Skin epidermis (tissue), 12 donors: Measurements from ENCODE around the gene NRG3.

Source experiments
- H3K27ac ChIP-seq, 21 experiments: fragments of 200-600 bp; sonication (generic) in 11 of 21; one replicate each; pipeline ENCODE4 v1.5.0; 2020; ENCODE audit warnings: mild to moderate bottlenecking in 3 of 21, inconsistent platforms in 2 of 21, moderate library complexity in 2 of 21
- H3K4me3 ChIP-seq, 7 experiments: fragments of 200-600 bp; sonication (generic) in 2 of 7; one replicate each; pipeline ENCODE4 v1.5.0; 2020; ENCODE audit warnings: inconsistent platforms in 2 of 7, mild to moderate bottlenecking in 2 of 7, moderate library complexity in 1 of 7

Gene NRG3

DNA sequence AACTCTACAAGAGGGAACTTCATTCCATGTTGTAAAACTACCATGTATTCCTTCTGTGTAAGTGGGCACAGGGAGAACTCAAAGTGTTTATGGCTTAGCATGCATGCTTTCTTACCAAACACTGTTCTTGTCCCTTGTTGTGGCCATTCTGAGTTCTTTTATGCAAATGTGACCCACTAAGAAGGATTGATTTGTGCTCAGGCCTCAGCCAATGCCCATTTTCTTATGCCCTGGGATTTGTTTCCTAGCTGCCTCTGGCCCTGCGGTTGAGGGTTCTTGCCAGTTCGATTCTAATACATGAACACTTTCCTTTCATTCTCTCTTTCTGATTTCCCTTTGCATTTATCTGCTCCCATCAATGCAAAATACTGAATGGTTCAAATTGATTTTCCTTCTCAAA is 316.7 kb downstream of the NRG3 start:
- Histone ChIP-seq H3K4me3 (no peak overlapping the region), H3K27ac (no peak overlapping the region)

DNA sequence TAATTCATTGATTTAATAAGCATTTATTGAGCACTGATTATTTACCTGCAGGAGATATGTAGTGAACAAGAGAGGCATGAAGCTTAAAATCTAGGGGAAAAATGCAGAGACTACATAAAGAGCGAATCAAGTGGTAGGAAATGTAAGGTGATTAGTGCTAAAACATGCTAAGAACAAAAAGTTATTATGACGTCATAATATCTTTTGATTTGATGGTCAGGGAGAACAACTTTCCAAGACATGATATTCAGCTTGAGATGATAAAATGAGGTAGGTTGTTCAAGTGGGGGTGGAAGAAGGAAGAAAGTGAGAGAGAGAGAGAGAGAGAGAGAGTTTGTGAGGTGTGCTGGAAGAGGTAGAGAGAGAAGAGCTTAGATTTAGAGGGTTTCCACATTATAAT is 317.7 kb downstream of the NRG3 start:
- Histone ChIP-seq H3K4me3 (no peak overlapping the region), H3K27ac (no peak overlapping the region)

DNA sequence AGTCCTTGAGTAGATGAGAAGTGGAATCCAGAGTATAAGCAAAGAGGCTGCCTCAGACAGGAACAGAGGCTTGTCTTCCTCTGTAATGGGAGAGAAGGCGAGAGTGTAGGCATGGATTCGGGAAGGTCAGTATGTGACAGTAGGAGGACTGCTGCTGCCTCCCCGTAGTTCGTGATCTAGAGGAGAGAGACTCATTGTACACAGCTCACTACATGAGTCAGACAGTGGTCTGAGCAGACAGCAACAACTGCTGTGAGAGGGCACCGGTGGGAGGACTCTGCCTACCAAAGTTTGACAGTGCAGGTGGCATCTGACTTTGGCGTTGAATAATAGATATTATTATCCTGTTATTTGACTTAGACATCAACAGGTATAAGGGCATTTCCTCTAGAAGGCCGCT is 319.4 kb downstream of the NRG3 start:
- Histone ChIP-seq H3K27ac (no peak overlapping the region), H3K4me3 (no peak overlapping the region)

DNA sequence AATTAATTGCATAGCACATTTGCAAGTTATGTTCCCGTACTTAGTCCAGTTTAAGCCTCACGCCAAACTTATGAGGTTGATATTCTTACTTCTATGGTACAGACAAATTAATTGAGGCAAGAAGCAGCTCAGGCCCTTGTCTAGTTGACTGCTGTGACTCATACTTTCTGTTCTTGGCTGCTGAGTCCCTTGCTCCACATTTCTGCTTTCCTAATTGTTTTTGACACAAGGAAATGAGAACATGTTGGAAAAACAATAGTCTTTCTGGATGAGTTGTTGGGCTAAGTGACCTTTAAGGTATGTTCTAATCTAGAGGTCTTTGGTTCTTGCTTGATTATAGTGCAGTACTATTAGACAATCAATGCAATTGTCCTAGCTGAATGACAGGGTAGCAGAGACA is 331.8 kb downstream of the NRG3 start:
- Histone ChIP-seq H3K27ac (no peak overlapping the region), H3K4me3 (no peak overlapping the region)

DNA sequence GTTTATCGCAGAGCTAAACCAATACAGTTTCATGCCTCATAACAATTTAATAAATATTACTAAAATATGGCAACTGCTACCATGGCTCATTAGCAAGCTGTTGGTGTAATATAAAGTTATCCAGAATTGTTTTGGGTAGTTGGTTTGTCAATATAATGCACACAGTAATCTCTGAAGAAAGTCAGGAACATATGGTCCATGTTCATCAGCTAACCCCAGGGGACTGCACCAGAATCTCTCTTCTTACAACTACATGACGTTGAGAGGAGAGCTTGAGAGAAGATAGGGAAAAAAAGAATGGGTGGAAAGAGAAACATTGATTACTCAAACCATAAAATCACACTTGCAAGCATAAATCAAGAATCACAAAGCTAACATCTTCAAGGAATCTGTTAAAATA is 333.7 kb downstream of the NRG3 start:
- Histone ChIP-seq H3K27ac (no peak overlapping the region), H3K4me3 (no peak overlapping the region)

DNA sequence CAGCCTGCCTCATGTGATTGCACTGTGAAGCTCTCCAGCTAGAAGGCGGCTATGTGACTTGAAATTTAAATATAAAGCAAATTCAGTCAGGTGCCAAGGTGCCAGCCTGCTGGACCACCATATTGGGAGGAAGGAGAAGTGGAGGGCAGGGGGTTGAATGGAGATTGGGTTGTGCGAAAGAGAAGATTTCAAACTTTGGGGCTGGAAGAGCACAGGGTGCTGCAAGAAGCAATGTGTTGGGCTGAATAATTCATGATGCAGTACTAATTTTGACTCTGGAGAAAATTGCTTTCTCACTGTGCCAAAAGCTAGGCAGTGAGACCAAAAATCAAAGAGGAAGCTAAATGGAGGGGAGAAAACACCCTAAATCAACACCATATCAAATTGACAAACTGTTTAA is 335.3 kb downstream of the NRG3 start:
- Histone ChIP-seq H3K27ac (no peak overlapping the region), H3K4me3 (no peak overlapping the region)

DNA sequence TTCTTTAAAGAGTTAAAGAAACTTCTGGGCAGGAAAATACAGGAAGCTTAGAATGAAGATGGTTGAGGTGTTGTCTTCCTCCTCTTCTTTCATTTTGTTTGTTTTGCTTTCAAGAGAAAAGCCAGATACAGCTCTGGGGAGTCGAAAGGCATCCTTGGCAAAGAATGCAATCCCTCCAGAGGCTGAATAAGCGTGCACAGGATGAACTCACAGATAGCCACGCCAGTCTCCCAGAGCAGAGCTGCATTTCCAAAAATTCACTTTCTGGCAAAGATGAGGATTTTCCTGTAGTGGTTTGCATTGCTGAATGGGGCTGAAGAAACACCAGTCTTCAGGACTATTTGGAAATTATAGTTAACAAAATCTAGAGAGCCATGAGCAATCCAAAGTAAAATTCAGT is 336.4 kb downstream of the NRG3 start:
- Histone ChIP-seq H3K27ac (no peak overlapping the region), H3K4me3 (no peak overlapping the region)

DNA sequence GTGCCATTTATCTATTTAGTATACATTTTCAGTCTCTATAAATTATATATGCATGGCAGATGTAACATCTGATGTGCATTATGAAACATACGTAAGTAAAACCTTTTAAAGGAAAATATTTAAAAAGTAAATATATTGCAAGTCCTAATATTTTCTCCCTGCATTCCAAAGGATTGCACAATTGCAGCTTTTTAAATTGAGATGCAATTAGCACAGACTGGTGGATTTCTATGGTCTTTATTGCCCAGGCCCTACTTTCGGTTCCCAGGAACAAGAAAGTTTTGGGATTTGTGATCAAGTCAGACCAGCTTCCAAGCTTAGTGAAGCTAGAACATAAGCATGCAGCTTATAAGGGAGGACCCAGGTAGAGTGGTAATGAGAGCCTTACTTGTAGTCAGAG is 337.8 kb downstream of the NRG3 start:
- H3K4me3 ChIP-seq: no peak overlapping the region
- H3K27ac ChIP-seq: no peak overlapping the region

DNA sequence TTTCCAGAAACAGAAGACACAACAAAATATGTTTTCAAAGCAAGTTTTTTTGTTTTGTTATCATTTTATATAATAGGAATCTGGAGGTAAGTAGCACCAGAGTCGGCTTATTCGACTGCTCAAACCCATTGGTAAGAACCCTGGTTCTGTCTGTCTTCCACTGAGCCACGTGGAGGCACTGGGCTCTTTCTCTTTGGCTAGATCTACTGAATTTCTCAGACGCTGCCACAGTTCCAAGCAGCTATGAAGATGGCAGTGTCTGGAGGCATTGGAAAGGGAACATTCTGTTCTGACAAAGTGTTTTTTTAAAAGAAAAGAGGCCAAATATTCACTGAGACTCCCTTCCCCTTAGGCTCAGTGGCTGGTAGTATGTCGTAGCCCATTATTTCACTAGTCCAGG is 338.8 kb downstream of the NRG3 start:
- Histone ChIP-seq H3K4me3 (no peak overlapping the region), H3K27ac (no peak overlapping the region)

DNA sequence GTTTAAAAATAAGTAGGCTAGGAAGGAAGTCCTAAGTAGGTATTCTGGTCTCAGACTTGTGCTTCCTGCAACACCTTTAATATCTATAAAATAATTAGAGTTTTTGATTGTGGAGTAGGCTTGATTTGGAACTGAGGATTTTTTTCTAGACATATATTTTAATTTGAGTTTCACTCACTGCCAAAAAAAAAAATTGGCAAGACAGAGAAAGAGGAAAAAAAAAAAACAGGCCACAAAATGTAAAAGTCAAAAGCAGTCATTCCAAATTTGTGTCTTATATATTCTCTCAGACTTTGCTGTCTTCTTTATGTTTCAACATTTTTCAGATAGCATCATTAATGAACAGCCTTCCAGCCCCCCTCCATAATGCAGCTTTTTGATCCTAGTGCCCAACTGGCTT is 346.1 kb downstream of the NRG3 start:
- no peak overlapping the region for H3K4me3 ChIP-seq
- H3K27ac ChIP-seq: no peak overlapping the region

DNA sequence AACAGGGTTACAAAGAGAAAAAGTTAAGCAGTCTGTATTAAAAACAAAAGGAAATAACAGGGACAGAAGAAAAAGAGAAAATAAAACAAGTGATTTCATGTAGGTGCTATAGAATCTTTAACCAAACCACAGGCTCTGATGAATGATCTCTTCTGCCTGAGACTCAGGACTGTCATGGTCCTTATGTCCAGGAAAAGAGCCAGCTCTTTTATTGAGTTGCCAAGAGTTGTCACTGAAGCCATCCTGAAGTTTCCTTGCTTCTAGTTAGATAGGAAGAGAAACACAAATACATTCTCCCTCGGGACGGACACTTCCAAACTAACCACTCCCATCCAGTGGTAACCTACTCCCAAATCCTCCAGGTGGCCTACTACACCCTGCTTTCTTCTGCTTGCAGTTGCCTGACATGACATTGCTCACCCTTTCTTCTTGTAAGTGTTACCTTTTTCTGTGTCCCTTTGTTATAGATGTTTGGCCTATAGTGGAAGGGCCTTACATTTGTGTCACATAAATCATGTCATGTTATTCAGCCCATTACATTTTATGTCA is 346.7 kb downstream of the NRG3 start:
- H3K27ac ChIP-seq: no peak overlapping the region

DNA sequence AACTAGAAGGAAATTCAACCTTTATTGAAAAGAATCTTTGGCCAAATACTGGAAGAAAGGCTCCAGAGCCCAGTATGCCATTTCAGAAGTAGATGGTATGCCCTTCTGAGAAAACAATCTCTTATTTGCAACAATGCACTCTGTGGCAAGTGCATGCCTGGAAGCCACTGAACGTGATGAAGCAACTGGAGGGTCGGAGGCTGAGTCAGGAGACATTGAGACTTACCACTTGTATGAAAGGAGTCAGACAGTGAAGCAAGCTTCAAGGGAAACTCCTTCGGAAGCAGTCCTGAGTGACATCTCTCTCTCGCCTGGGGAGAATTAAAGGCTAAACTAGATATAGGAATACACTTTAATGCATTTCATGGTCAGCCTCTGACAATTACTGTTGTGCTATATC is 353.7 kb downstream of the NRG3 start:
- no peak overlapping the region for H3K27ac ChIP-seq
- H3K4me3 ChIP-seq: no peak overlapping the region

More for the DNA sequence above, 346.7 kb downstream of the NRG3 start:
- no peak overlapping the region for H3K4me3 ChIP-seq

DNA sequence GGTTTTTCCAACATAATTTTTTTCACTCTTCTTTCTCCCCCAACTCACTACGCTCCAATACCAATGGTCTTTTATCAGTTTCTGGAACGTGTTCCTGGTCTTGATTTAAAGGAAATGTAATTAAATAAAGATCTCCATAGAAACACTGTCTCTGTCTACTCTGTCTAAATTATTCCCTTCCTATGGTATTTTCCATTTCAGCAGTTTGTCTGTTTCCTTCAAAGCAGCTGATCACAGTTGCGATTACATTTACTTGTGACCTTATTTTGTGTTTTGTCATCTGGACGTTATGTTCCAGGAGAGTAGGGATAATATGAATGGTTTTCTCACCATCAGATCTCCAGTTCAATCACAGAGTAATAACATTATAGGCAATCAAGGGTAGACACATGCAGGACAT is 359.2 kb downstream of the NRG3 start:
- H3K27ac ChIP-seq: no peak overlapping the region
- no peak overlapping the region for H3K4me3 ChIP-seq

DNA sequence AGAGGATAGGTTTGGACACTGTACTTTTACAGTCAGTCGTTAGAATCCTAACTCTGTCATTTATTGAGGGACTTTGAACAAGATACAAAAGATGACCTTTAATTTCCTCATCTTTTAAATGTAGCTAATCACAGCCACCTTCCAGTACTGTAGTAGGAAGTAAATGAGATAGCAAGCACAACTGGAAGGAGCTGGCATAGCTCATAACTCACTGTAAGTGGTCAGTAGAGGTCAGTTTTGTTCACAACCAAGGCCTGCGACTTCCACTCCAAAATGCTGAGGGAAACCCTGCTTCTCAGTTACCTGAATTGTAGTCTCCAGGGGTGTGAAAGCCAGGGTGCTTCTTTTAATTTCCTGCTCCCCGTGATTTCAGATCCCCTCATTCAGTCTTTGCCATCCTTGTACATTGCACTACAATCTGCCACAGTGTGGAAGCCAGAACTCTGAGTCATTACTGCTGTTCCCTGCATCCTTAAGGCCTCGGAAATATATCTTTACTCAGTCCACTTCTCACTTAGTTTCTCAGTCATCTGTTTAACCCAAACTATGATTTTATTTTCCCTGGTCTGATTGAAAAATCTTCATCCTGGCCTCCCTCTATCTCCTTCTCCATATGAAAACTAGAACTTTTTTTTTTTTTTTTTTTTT is 361.2 kb downstream of the NRG3 start:
- Histone ChIP-seq H3K27ac (no peak overlapping the region), H3K4me3 (no peak overlapping the region)

DNA sequence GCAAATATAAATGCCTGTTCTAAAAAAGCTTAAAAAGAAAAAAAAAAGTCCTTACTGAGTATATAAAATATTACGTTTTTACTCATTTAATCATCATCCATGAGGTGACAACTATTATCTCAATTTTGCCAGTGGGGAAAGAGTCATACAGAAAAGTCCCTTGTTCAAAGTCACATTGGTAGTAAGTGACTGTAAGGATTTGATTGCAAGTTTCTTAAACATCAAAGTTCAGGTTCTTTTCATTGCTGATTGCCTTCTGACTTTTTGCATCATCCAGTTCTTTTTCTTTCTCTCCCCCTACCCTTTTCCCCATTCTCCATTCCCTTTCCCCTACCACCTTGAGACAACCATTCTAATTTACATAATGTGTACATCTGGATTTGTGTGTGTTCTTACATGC is 363.3 kb downstream of the NRG3 start:
- Histone ChIP-seq H3K4me3 (no peak overlapping the region), H3K27ac (no peak overlapping the region)

DNA sequence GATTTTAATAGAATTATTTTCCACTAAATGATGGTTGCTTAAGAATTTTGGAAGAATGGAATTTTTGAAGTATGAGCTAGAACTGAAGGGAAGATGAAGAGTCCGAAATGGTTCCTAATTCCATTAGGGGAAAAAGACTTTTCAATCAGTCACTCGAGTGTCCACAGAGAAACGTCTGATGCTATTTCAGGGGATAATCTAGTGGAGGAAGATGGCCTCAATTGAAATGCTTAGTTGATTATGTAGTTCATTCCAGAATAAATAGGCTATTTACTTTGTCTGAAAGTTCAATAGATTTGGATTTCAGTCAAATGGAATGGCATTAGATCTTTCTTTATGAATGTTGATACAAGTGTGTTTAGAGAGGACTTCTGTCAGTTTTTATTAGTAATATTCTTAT is 365.4 kb downstream of the NRG3 start:
- H3K4me3 ChIP-seq: no peak overlapping the region
- no peak overlapping the region for H3K27ac ChIP-seq

DNA sequence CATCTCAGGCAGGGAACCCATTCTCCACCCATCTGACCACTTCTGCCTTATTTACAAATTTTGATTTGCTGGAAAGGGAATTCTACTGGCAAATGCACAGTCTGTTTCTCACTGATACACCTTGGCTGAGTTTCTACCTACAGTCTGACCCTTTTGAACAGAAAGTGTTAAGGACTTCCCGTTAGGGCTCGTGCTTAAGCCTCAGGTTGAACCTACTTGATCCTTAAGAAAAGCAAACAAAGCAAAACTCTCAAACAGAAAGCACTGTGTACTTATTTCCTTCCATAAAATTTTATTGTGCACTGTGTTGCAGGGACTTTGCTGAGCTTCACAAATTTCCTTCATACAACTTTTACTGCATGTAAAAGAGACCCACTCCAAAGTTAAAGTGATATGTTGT is 367.8 kb downstream of the NRG3 start:
- no peak overlapping the region for H3K27ac ChIP-seq
- H3K4me3 ChIP-seq: no peak overlapping the region

DNA sequence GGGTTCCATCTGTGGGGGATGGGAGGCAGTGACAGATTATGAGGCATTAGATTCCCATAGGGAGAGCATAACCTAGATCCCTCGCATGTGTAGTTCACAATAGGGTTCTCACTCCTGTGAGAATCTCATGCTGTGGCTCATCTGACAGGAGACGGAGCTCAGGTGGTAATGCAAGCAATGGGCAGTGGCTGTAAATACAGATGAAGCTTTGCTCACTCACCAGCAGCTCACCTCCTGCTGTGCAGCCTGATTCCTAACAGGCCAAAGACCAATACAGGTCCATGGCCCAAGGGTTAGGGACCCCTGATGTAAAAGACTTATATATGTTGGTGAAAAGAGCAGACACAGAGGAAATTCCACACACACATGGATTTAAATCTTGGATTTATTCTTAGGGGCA is 370.2 kb downstream of the NRG3 start:
- H3K4me3 ChIP-seq: no peak overlapping the region
- no peak overlapping the region for H3K27ac ChIP-seq

DNA sequence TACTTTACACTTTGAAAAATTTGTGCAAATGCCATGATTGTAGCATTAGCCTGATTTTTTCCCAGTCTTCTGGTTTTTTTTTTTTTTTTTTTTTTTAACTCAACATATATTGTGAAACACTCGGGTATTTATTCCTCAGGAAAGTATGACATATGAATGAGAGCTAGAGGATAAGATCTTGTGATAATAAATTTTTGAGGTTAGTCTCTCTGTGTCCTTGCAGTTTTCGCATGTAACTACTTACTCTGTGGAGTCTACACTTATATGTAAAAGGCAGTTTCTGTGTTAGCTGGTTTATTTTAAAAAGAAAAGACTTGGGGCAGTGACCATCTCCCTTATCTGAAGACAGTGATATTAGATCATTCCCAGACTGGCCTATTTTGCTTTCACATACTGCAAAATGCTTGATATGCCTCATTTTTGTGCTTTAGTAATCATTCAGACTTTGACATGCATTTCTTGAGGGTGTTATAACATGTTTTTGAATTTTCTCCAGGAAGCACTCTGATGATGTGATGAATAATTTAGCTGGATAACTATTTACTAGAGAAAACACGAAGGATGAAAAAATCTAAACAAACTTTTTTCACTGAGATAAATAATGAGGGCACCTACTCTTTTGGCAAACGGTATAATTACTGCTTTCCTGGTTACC is 371.0 kb downstream of the NRG3 start:
- Histone ChIP-seq H3K27ac (no peak overlapping the region), H3K4me3 (no peak overlapping the region)

DNA sequence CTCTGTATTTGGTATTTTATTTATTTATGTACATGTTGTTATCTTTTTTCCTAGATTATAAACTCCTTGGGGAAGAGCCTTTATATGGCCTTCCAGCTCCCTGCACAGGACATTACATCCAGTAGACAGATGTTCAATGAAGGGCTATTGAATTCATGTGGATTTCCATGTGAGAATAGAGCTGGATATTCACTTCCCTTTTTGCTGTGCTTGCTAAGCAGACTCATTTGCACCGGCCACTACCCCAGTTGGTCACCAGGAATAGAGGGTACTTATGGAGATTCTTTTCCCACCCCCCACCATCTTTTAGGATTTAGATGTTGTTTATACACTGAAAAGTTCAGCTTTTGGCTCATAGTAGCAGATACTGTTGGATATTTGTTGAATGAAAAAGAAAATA is 374.1 kb downstream of the NRG3 start:
- Histone ChIP-seq H3K27ac (no peak overlapping the region), H3K4me3 (no peak overlapping the region)

DNA sequence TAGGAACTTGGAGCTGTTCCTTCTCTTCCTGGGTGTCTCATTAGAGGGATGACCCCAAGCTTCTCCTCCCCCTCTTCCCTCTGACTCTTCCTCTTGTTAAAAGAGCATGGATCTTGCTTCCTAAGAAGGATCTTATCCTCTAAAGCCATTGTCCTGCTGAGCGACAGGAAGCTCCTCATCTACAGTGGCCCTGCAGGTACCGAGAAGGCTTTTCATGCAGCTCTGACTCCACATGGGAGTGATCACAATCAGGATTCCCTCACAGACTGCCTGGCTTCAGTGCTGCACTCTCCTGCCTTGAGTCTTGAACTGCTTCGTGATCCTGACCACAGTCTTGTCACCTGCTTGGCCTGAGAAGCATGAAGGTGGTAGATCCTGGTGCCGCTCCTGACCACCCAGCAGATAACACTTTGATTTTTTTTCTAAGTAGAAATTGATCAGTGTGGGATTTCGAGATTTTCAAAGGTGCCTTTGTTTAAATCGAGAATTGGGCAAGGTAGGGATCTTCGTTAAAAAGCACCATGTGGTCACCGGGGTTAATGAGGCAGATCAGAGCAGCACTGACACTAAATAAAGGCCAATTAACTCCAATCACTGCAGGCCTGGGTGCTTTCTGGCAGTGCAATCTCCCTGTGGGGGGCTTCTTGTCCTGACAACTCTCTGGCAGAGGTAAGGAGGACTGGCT is 376.4 kb downstream of the NRG3 start:
- H3K27ac ChIP-seq: no peak overlapping the region
- H3K4me3 ChIP-seq: no peak overlapping the region
